Bronchial epithelial cell (primary cell): ENCODE data around the gene APOL4. TPM values are rescaled to one million over a fixed set of nuclear protein-coding genes. Genes with fewer than 3 reads are reported as not detected.
A peak's percentile ranks its signal among the peaks of the same experiment; 100 is the strongest.
"Not testable (repeated sequence)": the region's sequence is repeated elsewhere in the genome, so short reads cannot be mapped to it uniquely, and the experiment has no call there.

Experiments
- DNase-seq: peaks from one replicate; pipeline ENCODE4 v3.0.0-alpha.2; 2010; ENCODE audit warnings: low read depth
- FAIRE-seq: peaks from 2 replicates; lab custom pipeline; 2011; peaks lifted over from hg19 to GRCh38; lab: Jason Lieb, UNC
- H3K27me3 ChIP-seq: 2 replicates; pipeline ENCODE4 v1.5.1; 2011; ENCODE audit warnings: low read length; ENCODE audit not compliant: control insufficient read depth, insufficient read depth
- H3K36me3 ChIP-seq: 2 replicates; pipeline ENCODE4 v1.5.1; 2011; ENCODE audit warnings: low read length; ENCODE audit not compliant: control insufficient read depth, insufficient read depth
- H3K4me3 ChIP-seq: 2 replicates; pipeline ENCODE4 v1.5.1; 2011; ENCODE audit warnings: mild to moderate bottlenecking, low read depth, low read length, control low read depth
- total RNA-seq: library from RNA; depleted of rRNA; stranded (reverse); fragments of >200 nt; gene quantifications from 2 replicates; pipeline ENCODE4 v1.2.1, GENCODE V29; 2014
- TF ChIP-seq, protein P1 (sequence below): IDR thresholded peaks from 2 replicates; pipeline ENCODE4 v1.5.1; 2011; ENCODE audit warnings: mild to moderate bottlenecking, moderate library complexity, low read length, control low read depth, inconsistent platforms; ENCODE audit not compliant: insufficient read depth, severe bottlenecking

APOL4 gene
- total RNA-seq, 1 donor from 2014 or later = under 0.01 TPM

- DNase-seq = peak; percentile 12
These were observed 6.7 kb upstream of the APOL4 start for GRCh38 chr22:36208162-36208765.

GRCh38 chr22:36206255-36206654 is 4.6 kb upstream of the APOL4 start:
- no peaks in the 10 kb centered on the region for H3K36me3 ChIP-seq
- H3K27me3 ChIP-seq = no peaks in the 10 kb centered on the region
- FAIRE-seq (no peak), DNase-seq (no peak)
- TF ChIP-seq, protein P1, sequence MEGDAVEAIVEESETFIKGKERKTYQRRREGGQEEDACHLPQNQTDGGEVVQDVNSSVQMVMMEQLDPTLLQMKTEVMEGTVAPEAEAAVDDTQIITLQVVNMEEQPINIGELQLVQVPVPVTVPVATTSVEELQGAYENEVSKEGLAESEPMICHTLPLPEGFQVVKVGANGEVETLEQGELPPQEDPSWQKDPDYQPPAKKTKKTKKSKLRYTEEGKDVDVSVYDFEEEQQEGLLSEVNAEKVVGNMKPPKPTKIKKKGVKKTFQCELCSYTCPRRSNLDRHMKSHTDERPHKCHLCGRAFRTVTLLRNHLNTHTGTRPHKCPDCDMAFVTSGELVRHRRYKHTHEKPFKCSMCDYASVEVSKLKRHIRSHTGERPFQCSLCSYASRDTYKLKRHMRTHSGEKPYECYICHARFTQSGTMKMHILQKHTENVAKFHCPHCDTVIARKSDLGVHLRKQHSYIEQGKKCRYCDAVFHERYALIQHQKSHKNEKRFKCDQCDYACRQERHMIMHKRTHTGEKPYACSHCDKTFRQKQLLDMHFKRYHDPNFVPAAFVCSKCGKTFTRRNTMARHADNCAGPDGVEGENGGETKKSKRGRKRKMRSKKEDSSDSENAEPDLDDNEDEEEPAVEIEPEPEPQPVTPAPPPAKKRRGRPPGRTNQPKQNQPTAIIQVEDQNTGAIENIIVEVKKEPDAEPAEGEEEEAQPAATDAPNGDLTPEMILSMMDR = no peak
- H3K4me3 ChIP-seq = no peak overlapping the region

More at GRCh38 chr22:36208162-36208765, 6.7 kb upstream of the APOL4 start:
- Histone ChIP-seq H3K27me3 (peaks cover 3% of the 10 kb centered on the region), H3K4me3 (no peak overlapping the region), H3K36me3 (no peaks in the 10 kb centered on the region)
- peak; percentile 18 for FAIRE-seq
- TF ChIP-seq, protein P1 = no peak

GRCh38 chr22:36205573-36205972 is 4.0 kb upstream of the APOL4 start:
- FAIRE-seq = peak; percentile 18
- H3K36me3 ChIP-seq, DNase-seq, H3K27me3 ChIP-seq, H3K4me3 ChIP-seq: not testable (repeated sequence)

- H3K36me3 ChIP-seq = no peaks in the 10 kb centered on the region
- no peaks in the 10 kb centered on the region for H3K27me3 ChIP-seq
- no peak for DNase-seq
- H3K4me3 ChIP-seq = no peak overlapping the region
- TF ChIP-seq, protein P1 = peak; percentile 22
- FAIRE-seq = no peak
These were observed 3.0 kb upstream of the APOL4 start for GRCh38 chr22:36204632-36205015.

DNA sequence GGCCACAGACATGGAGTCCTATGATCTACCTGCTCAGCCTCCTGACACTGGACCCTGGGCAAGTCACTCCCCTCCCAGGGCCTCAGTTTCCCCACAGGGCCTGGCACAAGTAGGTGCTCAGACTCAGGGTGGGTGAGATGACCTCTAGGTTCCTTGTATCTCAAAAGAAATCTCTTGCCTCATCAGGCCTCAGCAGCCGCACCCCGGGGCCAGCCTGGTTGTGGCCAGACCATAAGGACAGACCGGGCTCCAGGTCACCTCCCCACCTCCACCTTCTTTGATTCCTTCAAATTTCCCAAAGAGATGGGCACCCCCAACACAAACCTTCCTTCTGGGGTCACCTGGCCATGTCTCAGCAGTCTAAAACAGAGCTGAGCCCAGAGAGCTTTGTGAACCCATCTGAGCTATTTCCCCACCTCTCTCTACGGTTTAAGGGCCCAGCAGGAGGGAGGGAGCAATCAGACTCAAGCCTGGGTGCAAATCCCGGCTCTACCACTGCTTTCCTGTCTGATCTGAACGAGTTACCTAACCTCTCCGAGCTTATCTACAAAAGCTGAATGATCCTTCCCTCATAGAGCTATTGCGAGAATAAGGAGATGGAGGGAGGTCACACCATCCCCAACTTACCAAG is 2.5 kb upstream of the APOL4 start:
- TF ChIP-seq, protein P1 = no peak
- Histone ChIP-seq H3K27me3 (no peaks in the 10 kb centered on the region), H3K36me3 (no peaks in the 10 kb centered on the region), H3K4me3 (no peak overlapping the region)
- DNase-seq (no peak), FAIRE-seq (peak; percentile 32)

DNA sequence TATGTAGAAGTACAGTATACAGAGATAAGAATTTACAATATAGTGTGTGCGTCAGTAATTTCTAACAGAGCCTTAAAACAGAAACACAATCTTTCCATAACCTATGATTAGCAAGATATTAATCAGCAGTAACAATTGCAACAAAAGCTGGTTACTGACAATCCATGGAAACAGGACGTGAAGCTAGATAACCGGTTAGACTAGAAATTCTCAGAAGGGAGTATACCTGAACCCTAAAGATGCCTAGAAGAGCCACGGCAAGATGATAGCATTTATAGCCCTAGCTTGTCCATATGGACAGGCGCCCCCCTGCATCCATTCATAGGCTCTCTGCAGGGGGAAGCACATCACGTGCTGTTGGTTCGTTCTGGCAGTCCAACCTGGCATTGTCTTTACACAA is 1.8 kb upstream of the APOL4 start:
- H3K27me3 ChIP-seq, FAIRE-seq, H3K4me3 ChIP-seq, H3K36me3 ChIP-seq: not testable (repeated sequence)
- DNase-seq = peak; percentile 78

DNA sequence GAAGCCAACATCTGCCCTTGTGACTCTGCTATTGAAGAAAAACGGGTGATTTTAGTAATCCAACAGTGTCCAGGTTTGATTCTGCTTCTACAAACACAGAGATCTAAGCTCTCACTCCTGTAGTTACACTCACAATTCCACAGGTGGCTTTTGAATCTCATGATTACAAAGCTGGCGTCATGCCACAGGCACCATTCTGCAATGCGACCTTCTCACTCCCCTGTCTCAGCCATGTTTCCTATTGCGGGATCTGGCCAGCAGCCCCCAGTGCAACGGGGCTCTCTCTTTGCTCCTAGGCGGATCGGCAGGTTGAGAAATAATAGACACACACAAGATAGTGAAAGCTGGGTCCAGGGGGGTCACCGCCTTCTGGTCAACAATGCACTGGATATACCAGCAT is 1.3 kb upstream of the APOL4 start:
- not testable (repeated sequence) for FAIRE-seq, H3K4me3 ChIP-seq, H3K36me3 ChIP-seq, H3K27me3 ChIP-seq
- TF ChIP-seq, protein P1 = peak; percentile 8
- DNase-seq = peak; percentile 30

DNA sequence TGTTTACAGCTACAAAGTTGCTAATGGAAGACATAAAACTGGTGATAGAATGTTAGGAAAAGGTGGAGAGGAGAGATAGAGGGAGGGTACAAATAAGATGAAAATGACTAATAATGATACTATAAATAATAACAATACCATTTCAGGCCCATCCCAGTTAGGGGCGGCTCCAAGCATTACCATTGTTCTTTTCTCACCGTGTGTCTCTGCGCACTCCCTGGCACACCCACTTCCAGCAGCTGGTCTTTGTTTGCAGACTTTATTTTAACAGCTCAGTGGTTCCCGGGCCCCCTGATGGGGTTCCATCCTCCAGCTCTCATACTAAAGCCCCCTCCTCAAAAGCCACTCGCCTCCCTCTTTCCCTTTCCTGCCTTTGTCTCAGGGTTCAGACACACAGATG is 584 bp downstream of the APOL4 start:
- not testable (repeated sequence) for DNase-seq, H3K27me3 ChIP-seq, FAIRE-seq, H3K36me3 ChIP-seq, H3K4me3 ChIP-seq
